ENCODE measurements around the gene PIK3R3.
A peak's percentile ranks its signal among the peaks of the same experiment; 100 is the strongest.

PIK3R3 gene

GRCh38 chr1:46171871-46172270 is 39.4 kb upstream of the PIK3R3 start:
- Histone ChIP-seq H3K27me3 (replicated peaks) (no peaks in the 10 kb centered on the region), H3K27ac (no peak overlapping the region), H3K36me3 (replicated peaks) (no peaks in the 10 kb centered on the region), H3K4me3 (ENCODE audit: low read depth, low read length) (no peak overlapping the region)
- in situ Hi-C loops (cut with HindIII; ENCODE audit: low pct_ligation_motif_present, low sequenced_read_pairs): no loop called here
- no peak for TF ChIP-seq CTCF (IDR thresholded peaks at IDR 0.05; ENCODE audit: low read depth, low read length, missing control alignments)
- no peak for DNase-seq

- Histone ChIP-seq H3K4me3 (ENCODE audit: low read depth, low read length) (no peak overlapping the region), H3K27ac (no peak overlapping the region), H3K27me3 (replicated peaks) (no peaks in the 10 kb centered on the region), H3K36me3 (replicated peaks) (no peaks in the 10 kb centered on the region)
- no peak for TF ChIP-seq CTCF (IDR thresholded peaks at IDR 0.05; ENCODE audit: low read depth, low read length, missing control alignments)
- in situ Hi-C loops (cut with HindIII; ENCODE audit: low pct_ligation_motif_present, low sequenced_read_pairs): no loop called here
- no peak for DNase-seq
These were observed 38.9 kb upstream of the PIK3R3 start for GRCh38 chr1:46171351-46171750.

- no peak for DNase-seq
- Histone ChIP-seq H3K4me3 (ENCODE audit: low read depth, low read length) (no peak overlapping the region), H3K27me3 (replicated peaks) (no peaks in the 10 kb centered on the region), H3K27ac (no peak overlapping the region), H3K36me3 (replicated peaks) (no peaks in the 10 kb centered on the region)
- TF ChIP-seq CTCF (IDR thresholded peaks at IDR 0.05; ENCODE audit: low read depth, low read length, missing control alignments): no peak
- in situ Hi-C loops (cut with HindIII; ENCODE audit: low pct_ligation_motif_present, low sequenced_read_pairs): no loop called here
These were observed 37.5 kb upstream of the PIK3R3 start for GRCh38 chr1:46169811-46170454.

GRCh38 chr1:46168477-46168876 is 36.0 kb upstream of the PIK3R3 start:
- no peak overlapping the region for H3K27ac ChIP-seq
- H3K4me3 ChIP-seq (ENCODE audit: low read depth, low read length): no peak overlapping the region
- no peak for DNase-seq
- no peaks in the 10 kb centered on the region for H3K27me3 ChIP-seq (replicated peaks)
- in situ Hi-C loops (cut with HindIII; ENCODE audit: low pct_ligation_motif_present, low sequenced_read_pairs): no loop called here
- no peaks in the 10 kb centered on the region for H3K36me3 ChIP-seq (replicated peaks)
- TF ChIP-seq CTCF (IDR thresholded peaks at IDR 0.05; ENCODE audit: low read depth, low read length, missing control alignments): no peak

- Histone ChIP-seq H3K36me3 (replicated peaks) (no peaks in the 10 kb centered on the region), H3K27me3 (replicated peaks) (no peaks in the 10 kb centered on the region), H3K4me3 (ENCODE audit: low read depth, low read length) (peak overlapping the region; percentile 51), H3K27ac (no peak overlapping the region)
- TF ChIP-seq CTCF (IDR thresholded peaks at IDR 0.05; ENCODE audit: low read depth, low read length, missing control alignments): no peak
- in situ Hi-C loops (cut with HindIII; ENCODE audit: low pct_ligation_motif_present, low sequenced_read_pairs): no loop called here
- DNase-seq: no peak
These were observed 34.4 kb upstream of the PIK3R3 start for GRCh38 chr1:46166521-46167462.

All from brain microvascular endothelial cell (primary cell).